H7 (cell line): ENCODE measurements around the gene MSGN1. TPM values are rescaled to one million over a fixed set of nuclear protein-coding genes. Genes with fewer than 3 reads are reported as not detected.
"Not testable (repeated sequence)": the region's sequence is repeated elsewhere in the genome, so short reads cannot be mapped to it uniquely, and the experiment has no call there.

Source experiments
- DNase-seq: peaks from one replicate; pipeline ENCODE4 v3.0.0; 2012
- H3K27me3 ChIP-seq: 2 replicates; pipeline ENCODE4 v1.6.0; 2011; ENCODE audit warnings: mild to moderate bottlenecking, low read length; ENCODE audit not compliant: control insufficient read depth, insufficient read depth
- H3K36me3 ChIP-seq: replicated peaks from 2 replicates; pipeline ENCODE4 v1.5.1; 2011; ENCODE audit warnings: low read length; ENCODE audit not compliant: control insufficient read depth, insufficient read depth
- H3K4me3 ChIP-seq: 2 replicates; pipeline ENCODE4 v1.5.1; 2011; ENCODE audit warnings: low read depth, mild to moderate bottlenecking, control low read depth, low read length, moderate library complexity; ENCODE audit not compliant: insufficient read depth
- total RNA-seq: library from RNA; depleted of rRNA; stranded (reverse); fragments of >200 nt; shearing (Covaris generic); gene quantifications from 2 replicates; pipeline ENCODE4 v1.2.3, GENCODE V29; 2014

MSGN1 gene
- total RNA-seq, 1 experiment from 2014 or later, result not detected

DNA sequence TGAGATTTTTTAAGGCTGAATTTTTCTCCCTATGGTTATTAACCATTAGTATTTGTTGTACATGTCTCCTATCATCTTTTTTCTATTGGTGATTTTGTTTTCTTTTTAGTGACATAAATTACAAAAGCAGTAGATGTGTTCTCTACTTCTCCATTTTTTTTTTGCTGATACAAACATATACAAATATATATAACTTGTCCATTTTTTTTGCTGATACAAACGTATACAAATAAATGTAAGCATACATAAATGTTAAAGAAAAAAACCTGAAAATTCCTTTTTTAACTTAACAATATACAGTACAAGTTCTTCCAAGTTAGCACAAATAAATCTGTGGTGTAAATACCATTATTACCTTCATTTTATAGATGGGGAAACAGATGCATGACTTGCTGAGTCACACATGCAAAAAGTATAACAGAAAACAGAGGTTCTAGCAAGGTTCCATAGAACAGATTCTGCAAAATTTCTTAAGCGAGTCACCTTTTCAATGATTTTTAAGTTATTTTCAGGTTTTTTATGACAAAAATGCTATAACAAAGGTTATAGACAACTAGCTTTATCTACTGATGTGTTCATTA, 2.1 kb downstream of the MSGN1 start:
- no peak overlapping the region for H3K4me3 ChIP-seq
- H3K27me3 ChIP-seq, result no peaks in the 10 kb centered on the region
- H3K36me3 ChIP-seq, result no peaks in the 10 kb centered on the region
- no peak for DNase-seq

DNA sequence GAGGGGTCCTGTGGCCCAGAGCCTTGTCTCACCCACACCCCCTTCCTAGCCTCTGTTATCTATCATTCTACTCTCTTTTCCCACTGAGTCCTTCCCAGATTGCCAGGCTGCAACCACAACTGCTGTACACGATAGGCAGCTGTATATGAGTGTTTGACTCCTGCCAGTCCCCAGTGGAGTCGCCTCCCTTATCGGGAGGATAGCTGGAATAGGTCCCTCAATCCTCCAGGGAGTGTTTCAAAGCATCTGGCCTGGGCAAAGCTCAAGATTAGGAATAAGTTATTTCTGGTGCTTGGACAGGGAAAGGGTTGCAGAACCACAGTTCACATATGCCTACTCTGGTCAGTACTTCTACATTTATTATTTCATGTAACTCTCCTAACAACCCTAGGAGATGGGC, 4.8 kb downstream of the MSGN1 start:
- Histone ChIP-seq H3K36me3 (no peaks in the 10 kb centered on the region), H3K4me3 (no peak overlapping the region), H3K27me3 (no peaks in the 10 kb centered on the region)
- DNase-seq, result no peak

DNA sequence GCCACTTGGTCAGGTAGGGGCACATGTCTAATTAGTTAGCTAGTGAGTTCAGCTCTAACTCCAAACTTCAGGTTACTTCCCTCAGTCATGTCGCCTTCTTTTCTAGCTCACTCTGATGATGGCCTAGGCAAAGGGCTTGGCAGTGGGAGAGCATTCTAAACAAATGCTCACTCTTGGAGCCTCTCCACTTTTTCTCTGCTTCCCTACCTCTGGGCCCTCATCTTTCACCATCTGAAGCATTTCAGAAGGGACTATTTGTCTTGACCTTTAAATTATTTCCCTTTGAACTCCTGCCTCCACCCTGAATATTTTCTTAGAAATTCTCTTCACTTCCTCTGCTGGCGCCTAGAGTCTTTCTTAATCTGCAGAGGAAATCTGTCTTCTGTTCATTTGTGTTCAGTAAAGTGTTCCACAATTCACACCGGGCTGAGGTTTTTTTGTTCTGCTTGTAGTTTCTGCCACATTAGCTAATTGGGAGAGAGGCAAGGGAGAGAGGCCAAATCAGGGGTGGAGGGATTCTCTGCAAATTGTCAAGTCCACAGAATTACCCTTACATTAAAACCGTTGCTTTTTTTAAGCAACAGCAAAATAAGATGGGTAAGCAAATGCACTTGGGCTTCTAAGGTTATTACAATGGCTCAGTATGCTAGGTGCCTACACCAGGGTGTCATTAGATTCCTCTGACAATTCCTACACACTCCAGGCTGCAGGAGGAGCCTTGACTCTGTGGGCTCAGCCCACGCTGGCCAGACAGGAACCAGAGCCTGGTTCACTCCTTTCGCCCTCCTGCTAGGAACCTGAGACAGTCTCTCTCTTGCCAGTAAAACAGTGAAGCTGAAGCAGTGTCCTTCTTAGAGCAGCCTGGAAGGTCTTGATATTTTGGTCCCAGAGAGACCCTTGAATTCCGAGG, 5.5 kb downstream of the MSGN1 start:
- H3K4me3 ChIP-seq, result no peak overlapping the region

DNA sequence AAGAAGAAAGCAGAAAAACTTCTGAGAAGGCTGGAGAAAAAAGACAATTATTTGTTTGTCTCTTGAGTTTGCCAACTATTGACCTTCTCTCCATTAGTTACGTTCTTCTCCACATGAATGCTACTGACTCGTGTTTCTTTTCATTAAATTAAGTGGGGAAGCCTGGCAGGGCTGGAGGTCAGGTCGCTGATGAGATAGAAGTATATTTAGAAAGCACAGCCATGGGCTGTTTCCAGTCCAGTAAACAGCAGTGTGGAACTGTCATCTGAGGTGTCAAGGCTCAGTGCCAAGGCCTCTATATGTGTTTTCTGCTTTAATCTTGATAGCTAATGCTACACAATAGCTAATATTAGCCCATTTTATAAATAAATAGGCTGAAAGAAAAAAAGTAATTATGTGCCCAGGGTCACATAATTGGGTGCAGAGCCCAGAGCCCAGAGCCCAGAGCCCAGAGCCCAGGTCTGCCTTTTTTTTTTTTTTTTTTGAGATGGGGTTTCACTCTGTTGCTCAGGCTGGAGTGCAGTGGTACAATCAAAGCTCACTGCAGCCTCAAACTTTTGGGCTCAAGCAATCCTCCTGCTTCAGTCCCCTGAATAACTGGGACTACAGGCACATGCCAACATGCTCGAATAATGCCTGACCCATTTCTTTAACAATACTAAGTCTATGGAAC, 6.3 kb downstream of the MSGN1 start:
- H3K27me3 ChIP-seq, result no peaks in the 10 kb centered on the region
- DNase-seq, result no peak
- no peaks in the 10 kb centered on the region for H3K36me3 ChIP-seq
- H3K4me3 ChIP-seq, result no peak overlapping the region

More for the DNA sequence above, 5.5 kb downstream of the MSGN1 start:
- Histone ChIP-seq H3K36me3 (no peaks in the 10 kb centered on the region), H3K27me3 (no peaks in the 10 kb centered on the region)
- DNase-seq, result no peak

DNA sequence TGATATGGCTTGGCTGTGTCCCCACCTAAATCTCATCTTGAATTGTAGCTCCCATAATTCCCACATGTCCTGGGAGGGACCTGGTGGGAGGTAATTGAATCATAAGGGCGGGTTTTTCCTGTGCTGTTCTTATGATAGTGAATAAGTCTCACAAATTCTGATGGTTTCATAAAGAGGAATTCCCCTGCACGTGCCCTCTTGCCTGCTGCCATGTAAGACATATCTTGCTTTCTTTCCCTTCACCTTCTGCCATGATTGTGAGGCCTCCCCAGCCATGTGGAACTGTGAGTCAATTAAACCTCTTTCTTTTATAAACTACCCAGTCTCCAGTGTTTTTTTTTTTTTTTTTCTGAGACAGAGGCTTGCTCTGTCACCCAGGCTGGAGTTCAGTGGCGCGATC, 7.4 kb downstream of the MSGN1 start:
- DNase-seq, H3K36me3 ChIP-seq: not testable (repeated sequence)

DNA sequence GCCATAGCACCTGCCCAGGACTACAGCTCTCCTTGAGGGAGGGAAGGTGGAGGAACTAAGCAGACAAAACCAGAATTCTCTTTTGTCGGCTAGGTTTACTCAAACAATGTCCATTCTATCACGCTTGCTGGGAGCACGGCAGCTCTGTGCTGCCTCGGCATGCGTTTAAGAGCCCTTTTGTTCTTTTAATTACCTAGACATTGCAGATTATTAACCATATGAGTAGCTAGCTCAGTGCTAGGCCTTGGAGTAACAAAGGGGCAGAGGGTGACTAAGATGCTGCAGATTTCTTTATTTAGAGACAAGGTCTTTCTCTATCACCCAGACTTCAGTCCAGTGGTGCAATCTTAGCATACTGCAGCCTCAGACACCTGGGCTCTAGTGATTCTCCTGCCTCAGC, 11.1 kb downstream of the MSGN1 start:
- no peak overlapping the region for H3K4me3 ChIP-seq
- DNase-seq, result no peak
- H3K36me3 ChIP-seq, result no peaks in the 10 kb centered on the region
- H3K27me3 ChIP-seq, result peaks cover 16% of the 10 kb centered on the region

More for the DNA sequence above, 7.4 kb downstream of the MSGN1 start:
- H3K27me3 ChIP-seq, H3K4me3 ChIP-seq: not testable (repeated sequence)

DNA sequence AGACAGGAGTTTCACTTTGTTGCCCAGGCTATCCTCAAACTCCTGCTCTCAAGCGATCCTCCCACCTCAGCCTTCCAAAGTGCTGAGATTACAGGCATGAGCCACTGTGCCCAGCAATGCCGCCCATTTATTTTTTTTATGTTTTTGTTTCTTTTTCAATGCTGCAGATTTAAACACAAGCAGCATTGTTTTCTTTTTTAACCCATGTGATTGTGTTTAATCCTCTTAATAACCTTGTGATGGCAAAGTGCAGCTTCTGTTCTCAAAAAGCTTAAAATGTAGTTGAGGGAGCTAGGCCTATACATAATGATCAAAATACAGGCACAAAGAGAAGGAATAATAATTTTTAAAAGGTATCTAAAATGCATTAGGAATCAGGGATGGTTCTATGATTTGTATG, 11.5 kb downstream of the MSGN1 start:
- Histone ChIP-seq H3K27me3 (peaks cover 16% of the 10 kb centered on the region), H3K4me3 (no peak overlapping the region), H3K36me3 (no peaks in the 10 kb centered on the region)
- no peak for DNase-seq

DNA sequence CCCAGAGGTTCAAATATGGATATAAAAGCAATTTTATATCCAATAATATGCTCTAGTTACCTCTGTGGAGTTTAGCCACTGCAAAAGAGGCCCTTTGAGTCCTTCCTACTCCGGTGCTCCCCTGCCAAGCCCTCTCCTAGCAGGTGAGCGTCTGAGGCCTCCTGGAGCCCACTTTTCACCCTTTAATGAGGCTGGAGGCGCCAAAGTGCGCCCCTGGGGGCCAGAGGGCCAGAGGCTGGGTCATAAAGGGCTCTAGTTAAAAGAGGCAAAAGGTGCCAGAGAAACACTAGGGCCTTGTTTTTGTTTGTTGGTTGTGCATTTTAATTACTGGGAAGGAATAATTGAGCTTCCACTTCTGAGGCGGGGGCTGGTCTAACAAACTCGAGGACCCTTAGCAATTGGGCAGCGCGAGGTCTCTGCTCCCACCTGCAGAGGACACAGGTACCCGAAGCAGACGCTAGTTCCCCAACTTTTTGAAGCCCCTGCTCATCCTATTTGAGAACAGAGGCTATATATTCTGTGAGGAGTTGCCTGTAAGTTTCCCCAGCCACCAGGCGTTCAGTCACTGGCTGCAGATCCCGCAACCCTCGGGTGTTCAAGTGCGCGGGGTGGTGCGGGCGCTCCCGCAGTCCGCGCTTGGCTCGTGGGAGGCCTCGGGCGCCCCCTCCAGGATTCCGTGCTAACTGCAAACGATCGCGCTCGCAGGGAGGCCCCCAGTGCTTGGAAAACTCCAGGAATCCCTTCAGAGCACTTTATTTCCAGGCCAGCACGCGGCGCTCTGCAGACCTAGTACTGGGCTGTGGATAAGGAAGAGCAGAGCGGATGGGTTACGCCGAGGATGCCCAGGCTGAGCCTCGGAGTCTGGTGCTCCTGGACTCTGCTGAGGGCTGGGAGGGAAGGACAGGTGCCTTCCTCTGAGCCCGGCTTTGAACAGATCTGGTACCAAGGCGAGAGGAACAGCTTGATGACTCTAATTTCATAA, 14.1 kb downstream of the MSGN1 start:
- Histone ChIP-seq H3K36me3 (no peaks in the 10 kb centered on the region), H3K4me3 (peak overlapping the region; percentile 15; the same call in 1 of the 2 replicates), H3K27me3 (peaks cover 16% of the 10 kb centered on the region)
- peak; percentile 91 for DNase-seq

DNA sequence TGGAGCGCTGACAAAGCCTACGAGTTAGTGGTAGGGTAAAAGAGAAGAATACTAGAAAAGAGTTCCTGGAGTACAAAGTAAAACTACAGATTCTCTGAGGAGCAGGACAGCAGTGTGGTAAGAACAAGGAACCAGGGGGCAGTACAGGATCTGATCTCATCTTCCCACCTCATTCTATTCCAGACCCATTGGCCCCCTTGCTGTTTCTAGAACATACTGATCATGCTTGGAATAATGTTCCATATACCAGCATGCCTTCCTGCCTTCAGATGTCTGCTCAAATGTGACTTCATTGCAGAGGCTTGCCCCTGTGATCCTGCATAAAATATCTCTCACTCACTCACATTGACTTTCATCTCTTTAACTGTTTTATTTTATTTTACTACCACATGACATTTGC, 19.3 kb downstream of the MSGN1 start:
- no peak for DNase-seq
- no peak overlapping the region for H3K4me3 ChIP-seq
- H3K27me3 ChIP-seq, result peaks cover 2% of the 10 kb centered on the region; the same call in 1 of the 2 replicates
- H3K36me3 ChIP-seq, result no peaks in the 10 kb centered on the region

DNA sequence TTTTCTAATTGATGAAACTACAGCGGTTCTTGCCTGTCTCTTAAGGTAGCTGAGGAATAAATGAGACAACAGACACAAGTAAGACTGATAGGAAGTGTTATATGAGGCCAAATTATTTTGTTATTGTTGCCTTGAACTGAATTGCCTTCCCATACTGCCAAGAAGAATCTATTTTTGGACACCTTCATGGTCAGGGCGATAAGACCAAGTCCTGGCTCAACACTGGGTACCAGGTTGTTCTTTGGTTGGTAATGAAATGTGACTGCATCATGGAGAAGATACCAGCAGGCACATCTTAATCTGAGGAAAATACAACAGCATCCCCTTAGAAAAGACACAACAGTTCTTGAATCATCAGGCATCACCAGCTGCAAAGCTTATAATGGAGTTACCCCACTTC, 23.7 kb downstream of the MSGN1 start:
- H3K4me3 ChIP-seq, result no peak overlapping the region
- no peak for DNase-seq
- no peaks in the 10 kb centered on the region for H3K27me3 ChIP-seq
- no peaks in the 10 kb centered on the region for H3K36me3 ChIP-seq

DNA sequence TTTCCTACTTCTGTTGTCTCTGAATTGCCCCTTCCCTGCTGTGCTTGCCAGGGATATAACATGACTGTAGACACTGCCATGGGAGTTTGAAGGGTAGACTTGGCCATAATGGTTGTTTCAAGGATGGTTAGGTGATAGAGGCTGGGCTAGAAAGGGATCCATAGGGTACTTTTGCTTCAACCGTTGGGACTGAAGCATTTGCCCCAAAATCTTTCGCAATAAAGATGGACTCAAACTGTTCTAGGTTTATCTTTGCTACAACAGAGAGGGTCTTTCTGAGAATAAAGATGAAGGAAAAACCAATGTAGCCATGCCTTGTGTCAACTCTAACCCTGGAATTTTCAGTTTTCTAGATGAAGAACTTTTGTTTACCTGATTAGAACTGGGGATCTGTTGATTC, 27.2 kb downstream of the MSGN1 start:
- Histone ChIP-seq H3K27me3 (no peaks in the 10 kb centered on the region), H3K36me3 (no peaks in the 10 kb centered on the region), H3K4me3 (no peak overlapping the region)
- DNase-seq, result no peak

DNA sequence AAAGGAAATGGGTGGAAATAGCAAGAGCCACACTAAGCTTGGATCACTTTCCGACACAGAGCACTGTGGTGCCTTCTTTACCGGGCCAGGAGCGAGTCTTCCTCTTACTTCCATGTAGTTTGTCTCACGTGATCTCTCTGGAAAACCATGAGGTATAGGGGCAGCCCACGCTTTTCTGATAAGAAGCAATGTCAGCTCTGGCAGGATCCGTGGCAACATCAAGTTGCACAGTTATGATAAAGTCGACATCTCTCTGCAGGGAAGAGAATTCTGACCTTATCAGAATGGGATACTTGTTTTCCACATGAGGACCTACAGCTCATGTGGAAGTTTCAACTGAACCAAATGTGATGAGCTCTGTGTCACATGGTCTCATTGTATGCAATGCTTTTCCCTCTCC, 29.5 kb downstream of the MSGN1 start:
- H3K36me3 ChIP-seq, result no peaks in the 10 kb centered on the region
- no peaks in the 10 kb centered on the region for H3K27me3 ChIP-seq
- no peak for DNase-seq
- no peak overlapping the region for H3K4me3 ChIP-seq

DNA sequence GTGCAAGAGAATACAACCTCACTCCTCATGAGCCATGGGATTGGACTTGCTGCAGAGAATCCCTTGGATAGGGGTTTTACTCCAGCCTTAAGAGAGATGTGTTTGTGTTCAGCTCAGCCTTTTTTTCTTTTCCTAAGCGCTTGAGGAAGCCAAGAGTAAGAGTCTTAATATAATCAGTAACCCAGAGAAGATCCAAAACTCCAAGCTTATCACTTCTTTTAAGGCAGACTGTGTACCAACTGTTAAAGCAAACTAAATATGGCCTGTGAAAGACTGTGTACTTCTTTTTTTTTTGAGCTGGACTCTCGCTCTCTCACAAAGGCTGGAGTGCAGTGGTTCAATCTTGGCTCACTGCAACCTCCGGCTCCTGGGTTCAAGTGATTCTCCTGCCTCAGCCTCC, 30.4 kb downstream of the MSGN1 start:
- no peak for DNase-seq

DNA sequence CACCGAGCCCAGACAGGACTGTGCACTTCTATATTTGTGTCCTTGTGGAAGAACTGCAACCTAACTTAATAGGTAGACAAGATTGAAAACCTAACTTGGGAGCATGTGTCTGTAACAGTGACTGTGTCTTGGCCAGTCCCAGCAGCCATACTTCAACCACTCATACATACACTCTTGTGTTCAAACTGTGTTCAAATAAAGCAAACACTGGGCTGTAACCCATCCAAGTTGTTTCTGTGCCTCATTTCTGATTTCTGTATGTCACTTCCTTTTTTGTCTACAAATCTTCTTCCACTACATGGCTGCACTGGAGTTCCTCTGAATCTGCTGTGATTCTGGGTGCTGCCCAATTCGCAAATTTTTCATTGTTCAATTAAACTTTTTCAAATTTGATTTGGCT, 31.0 kb downstream of the MSGN1 start:
- no peaks in the 10 kb centered on the region for H3K27me3 ChIP-seq
- H3K4me3 ChIP-seq, result no peak overlapping the region
- no peak for DNase-seq
- H3K36me3 ChIP-seq, result no peaks in the 10 kb centered on the region

More for the DNA sequence above, 30.4 kb downstream of the MSGN1 start:
- no peaks in the 10 kb centered on the region for H3K36me3 ChIP-seq
- no peaks in the 10 kb centered on the region for H3K27me3 ChIP-seq
- no peak overlapping the region for H3K4me3 ChIP-seq
